Panc1 (cell line): ENCODE results near the gene UBD. TPM values are rescaled to one million over a fixed set of nuclear protein-coding genes. Genes with fewer than 3 reads are reported as not detected.

Source experiments
- ATAC-seq: fragments of 200-7000 bp; cut with Tn5 transposase; 2 replicates; pipeline ENCODE4 v1.9.1; 2020; ENCODE audit warnings: mild to moderate bottlenecking, moderate library complexity
- BruUV-seq: library from RNA; stranded (reverse); fragments of 400-500 nt; replicated peaks from 2 replicates; lab custom pipeline; 2021; lab: Mats Ljungman, UMichigan
- CTCF ChIA-PET: fragments of 300-600 bp; sonication (Branson Sonifier 250); formaldehyde crosslinking; loops from one replicate; lab custom pipeline; 2022; ENCODE audit warnings: antibody characterized with exemption; lab: Charles Lee
- POLR2A ChIA-PET: fragments of 300-600 bp; sonication (Branson Sonifier 250); formaldehyde crosslinking; loops from one replicate; lab custom pipeline; 2022; ENCODE audit warnings: antibody characterized with exemption; lab: Charles Lee
- DNase-seq: peaks from one replicate; pipeline ENCODE4 v3.0.0-alpha.2; 2010; ENCODE audit warnings: low read depth, low spot score
- H3K27ac ChIP-seq: 2 replicates; pipeline ENCODE4 v1.5.1; 2011; ENCODE audit warnings: mild to moderate bottlenecking, low read length, inconsistent platforms
- H3K27me3 ChIP-seq: fragments of 200-500 bp; sonication (Bioruptor generic); 2 replicates; pipeline ENCODE4 v1.6.0; 2014; ENCODE audit warnings: low read length, inconsistent platforms; ENCODE audit not compliant: control insufficient read depth, insufficient read depth
- H3K36me3 ChIP-seq: fragments of 200-500 bp; sonication (Bioruptor generic); 2 replicates; pipeline ENCODE4 v1.5.1; 2014; ENCODE audit warnings: inconsistent platforms, mild to moderate bottlenecking, low read length, moderate library complexity; ENCODE audit not compliant: control insufficient read depth, insufficient read depth
- H3K4me1 ChIP-seq: 2 replicates; pipeline ENCODE4 v1.5.1; 2011; ENCODE audit warnings: inconsistent platforms, mild to moderate bottlenecking, low read length, moderate library complexity; ENCODE audit not compliant: control insufficient read depth, insufficient read depth
- H3K4me3 ChIP-seq, 2 experiments: 2 replicates each; pipeline ENCODE4 v1.5.1; 2011 to 2012; ENCODE audit warnings: low read depth in 2 of 2, low read length in 2 of 2, mild to moderate bottlenecking in 2 of 2, inconsistent platforms in 1 of 2, moderate library complexity in 1 of 2
- H3K9me3 ChIP-seq: fragments of 200-500 bp; sonication (Bioruptor generic); 2 replicates; pipeline ENCODE4 v1.5.1; 2014; ENCODE audit warnings: low read depth, mild to moderate bottlenecking, inconsistent platforms, low read length, moderate library complexity; ENCODE audit not compliant: control insufficient read depth, insufficient read depth
- CTCF ChIP-seq: fragments of 450-650 bp; IDR thresholded peaks from 2 replicates; pipeline ENCODE4 v1.5.1; 2017; ENCODE audit warnings: mild to moderate bottlenecking
- POLR2AphosphoS5 ChIP-seq: IDR thresholded peaks from 2 replicates; pipeline ENCODE4 v1.6.1; 2012; ENCODE audit warnings: mild to moderate bottlenecking, low read depth, low read length, moderate library complexity
- REST ChIP-seq, 2 experiments: IDR thresholded peaks; 2 replicates each; pipeline ENCODE4 v1.6.1; 2011 to 2012; ENCODE audit warnings: low read depth in 2 of 2, control low read depth in 1 of 2, low read length in 1 of 2, mild to moderate bottlenecking in 1 of 2, moderate library complexity in 1 of 2; ENCODE audit not compliant: insufficient read depth in 1 of 2
- SIN3A ChIP-seq: IDR thresholded peaks from 2 replicates; pipeline ENCODE4 v1.6.1; 2012; ENCODE audit warnings: low read depth, mild to moderate bottlenecking, low read length, moderate library complexity, borderline replicate concordance; ENCODE audit not compliant: insufficient read depth
- TCF7L2 ChIP-seq: IDR thresholded peaks from 2 replicates; pipeline ENCODE4 v1.6.1; 2011; ENCODE audit warnings: mild to moderate bottlenecking, low read depth, low read length, inconsistent platforms
- in situ Hi-C: cut with HindIII; loops from 2 replicates; pipeline ENCODE4 v1.10.0; 2016; ENCODE audit warnings: low sequenced_read_pairs, low pct_unique_long_range_greater_than_20kb
- intact Hi-C: fragments of 100-400 bp; cut with micrococcal nuclease; formaldehyde crosslinking; loops from one replicate; pipeline ENCODE4 v1.10.0; 2022; ENCODE audit not compliant: unreplicated experiment
- total RNA-seq: library from RNA; stranded (reverse); gene quantifications from one replicate; pipeline ENCODE4 v1.2.1, GENCODE V29; 2021; ENCODE audit not compliant: unreplicated experiment

Gene UBD
- total RNA-seq, 1 experiment from 2014 or later: 0.54 TPM

GRCh38 chr6:29597184-29597583, 37.7 kb upstream of the UBD start:
- ATAC-seq (no peak), DNase-seq (no peak)
- Histone ChIP-seq H3K27ac (no peak overlapping the region), H3K27me3 (no peaks in the 10 kb centered on the region; the same call in 1 of the 2 replicates), H3K4me3 (no peak overlapping the region), H3K36me3 (no peaks in the 10 kb centered on the region), H3K4me1 (no peaks in the 10 kb centered on the region), H3K9me3 (no peaks in the 10 kb centered on the region)
- no TSS peak for BruUV-seq
- ChIA-PET CTCF (no interaction called here), POLR2A (no interaction called here)
- intact Hi-C loops (no loop called here), in situ Hi-C loops (no loop called here)
- TF ChIP-seq CTCF: no peak
- no peak for TF ChIP-seq REST (IDR thresholded peaks at IDR 0.05; ENCODE audit: insufficient read depth in 1 of 2, low read depth in 2 of 2, low read length in 1 of 2)
- no peak for TF ChIP-seq POLR2AphosphoS5
- no peak for TF ChIP-seq TCF7L2
- no peak for TF ChIP-seq SIN3A

GRCh38 chr6:29596381-29596900, 36.9 kb upstream of the UBD start:
- ATAC-seq (no peak), DNase-seq (no peak)
- Histone ChIP-seq H3K9me3 (no peaks in the 10 kb centered on the region), H3K27me3 (peaks cover 2% of the 10 kb centered on the region), H3K4me1 (no peaks in the 10 kb centered on the region), H3K4me3 (no peak overlapping the region), H3K36me3 (no peaks in the 10 kb centered on the region), H3K27ac (no peak overlapping the region)
- CTCF ChIA-PET: no interaction called here
- POLR2A ChIA-PET: interaction anchor here (0.7 kb wide), 1 partner anchor 28 kb away, joined by 3 read pairs; no protein-coding TSS in a partner anchor
- BruUV-seq: no TSS peak
- TF ChIP-seq TCF7L2: no peak
- TF ChIP-seq SIN3A: no peak
- no peak for TF ChIP-seq POLR2AphosphoS5
- TF ChIP-seq CTCF: no peak
- no peak for TF ChIP-seq REST (IDR thresholded peaks at IDR 0.05; ENCODE audit: insufficient read depth in 1 of 2, low read depth in 2 of 2, low read length in 1 of 2)
- in situ Hi-C loops: no loop called here
- intact Hi-C loops: no loop called here
